ENCODE measurements around the gene CRY2.
"Not testable (repeated sequence)": the region's sequence is repeated elsewhere in the genome, so short reads cannot be mapped to it uniquely, and the experiment has no call there.

Gene CRY2

GRCh38 chr11:45817191-45817590 lies 30.1 kb upstream of the CRY2 start:
- no CpG with 5 or more reads among the region's 7 CpGs for WGBS (ENCODE audit: extremely low coverage, insufficient coverage, insufficient read length)
- Histone ChIP-seq H3K23ac (ENCODE audit: low read length) (no peak overlapping the region), H2AK5ac (ENCODE audit: low read length) (no peak overlapping the region), H2BK120ac (ENCODE audit: insufficient read depth, low read length, poor library complexity) (no peak overlapping the region), H3K14ac (ENCODE audit: low read length) (no peak overlapping the region), H3K18ac (ENCODE audit: low read length) (no peak overlapping the region), H3K79me1 (ENCODE audit: low read length) (no peaks in the 10 kb centered on the region), H3K27me3 (ENCODE audit: insufficient read depth, low read length) (no peaks in the 10 kb centered on the region), H2BK12ac (ENCODE audit: low read length) (no peak overlapping the region), H3K9ac (ENCODE audit: low read length) (no peak overlapping the region), H2AFZ (ENCODE audit: insufficient read depth, low read length, poor library complexity) (no peak overlapping the region), H4K12ac (ENCODE audit: low read depth, low read length) (no peak overlapping the region), H4K8ac (ENCODE audit: low read depth, low read length) (no peak overlapping the region), H3K27ac (ENCODE audit: low read depth, low read length) (no peak overlapping the region), H3K4me2 (ENCODE audit: low read length) (no peak overlapping the region), H3K4me3 (ENCODE audit: low read depth, low read length) (no peak overlapping the region), H3K79me2 (ENCODE audit: control insufficient read depth, insufficient read depth, low read length, poor library complexity) (no peaks in the 10 kb centered on the region), H4K91ac (ENCODE audit: low read depth, low read length) (no peak overlapping the region), H3K4me1 (ENCODE audit: control insufficient read depth in 1 of 2, insufficient read depth in 2 of 2, low read length in 2 of 2) (peaks cover 2 to 4% of the 10 kb centered on the region in 2 experiments), H2BK5ac (ENCODE audit: low read depth, low read length, poor library complexity) (no peak overlapping the region), H3K9me3 (ENCODE audit: insufficient read depth, low read depth, low read length) (no peaks in the 10 kb centered on the region), H3K4ac (ENCODE audit: low read depth, low read length) (no peak overlapping the region), H3K36me3 (ENCODE audit: control insufficient read depth in 1 of 2, insufficient read depth in 2 of 2, low read length in 2 of 2) (peaks cover 0 to 4% of the 10 kb centered on the region in 2 experiments)
- no peak for DNase-seq

GRCh38 chr11:45818961-45819605 lies 28.2 kb upstream of the CRY2 start:
- WGBS (ENCODE audit: extremely low coverage, insufficient coverage, insufficient read length) = no CpG with 5 or more reads among the region's 6 CpGs
- H3K4me1 ChIP-seq (ENCODE audit: control insufficient read depth in 1 of 2, insufficient read depth in 2 of 2, low read length in 2 of 2) = peaks cover 5 to 14% of the 10 kb centered on the region in 2 experiments
- no peak overlapping the region for H4K91ac ChIP-seq (ENCODE audit: low read depth, low read length)
- H3K27me3 ChIP-seq (ENCODE audit: insufficient read depth, low read length) = no peaks in the 10 kb centered on the region
- DNase-seq = no peak
- no peak overlapping the region for H3K4me2 ChIP-seq (ENCODE audit: low read length)
- H4K8ac ChIP-seq (ENCODE audit: low read depth, low read length) = no peak overlapping the region
- no peaks in the 10 kb centered on the region for H3K9me3 ChIP-seq (ENCODE audit: insufficient read depth, low read depth, low read length)
- no peak overlapping the region for H4K12ac ChIP-seq (ENCODE audit: low read depth, low read length)
- peaks cover 3% of the 10 kb centered on the region for H3K79me2 ChIP-seq (ENCODE audit: control insufficient read depth, insufficient read depth, low read length, poor library complexity)
- H2AK5ac ChIP-seq (ENCODE audit: low read length) = no peak overlapping the region
- no peak overlapping the region for H2BK12ac ChIP-seq (ENCODE audit: low read length)
- H3K4ac ChIP-seq (ENCODE audit: low read depth, low read length) = no peak overlapping the region
- no peak overlapping the region for H3K4me3 ChIP-seq (ENCODE audit: low read depth, low read length)
- H3K9ac ChIP-seq (ENCODE audit: low read length) = no peak overlapping the region
- H2BK5ac ChIP-seq (ENCODE audit: low read depth, low read length, poor library complexity) = no peak overlapping the region
- H3K79me1 ChIP-seq (ENCODE audit: low read length) = peaks cover 7% of the 10 kb centered on the region
- no peak overlapping the region for H3K14ac ChIP-seq (ENCODE audit: low read length)
- no peak overlapping the region for H3K23ac ChIP-seq (ENCODE audit: low read length)
- no peak overlapping the region for H3K18ac ChIP-seq (ENCODE audit: low read length)
- no peaks in the 10 kb centered on the region for H3K36me3 ChIP-seq (ENCODE audit: control insufficient read depth in 1 of 2, insufficient read depth in 2 of 2, low read length in 2 of 2)
- H2BK120ac ChIP-seq (ENCODE audit: insufficient read depth, low read length, poor library complexity) = no peak overlapping the region
- H3K27ac ChIP-seq (ENCODE audit: low read depth, low read length) = no peak overlapping the region
- no peak overlapping the region for H2AFZ ChIP-seq (ENCODE audit: insufficient read depth, low read length, poor library complexity)

GRCh38 chr11:45820211-45820857 lies 26.9 kb upstream of the CRY2 start:
- no CpG with 5 or more reads among the region's 5 CpGs for WGBS (ENCODE audit: extremely low coverage, insufficient coverage, insufficient read length)
- Histone ChIP-seq H3K27ac (ENCODE audit: low read depth, low read length) (no peak overlapping the region), H3K4me1 (ENCODE audit: control insufficient read depth in 1 of 2, insufficient read depth in 2 of 2, low read length in 2 of 2) (peaks cover 8 to 15% of the 10 kb centered on the region in 2 experiments), H3K9ac (ENCODE audit: low read length) (no peak overlapping the region), H3K14ac (ENCODE audit: low read length) (no peak overlapping the region), H3K79me2 (ENCODE audit: control insufficient read depth, insufficient read depth, low read length, poor library complexity) (peaks cover 3% of the 10 kb centered on the region), H2AFZ (ENCODE audit: insufficient read depth, low read length, poor library complexity) (no peak overlapping the region), H4K91ac (ENCODE audit: low read depth, low read length) (no peak overlapping the region), H3K4ac (ENCODE audit: low read depth, low read length) (no peak overlapping the region), H3K36me3 (ENCODE audit: control insufficient read depth in 1 of 2, insufficient read depth in 2 of 2, low read length in 2 of 2) (no peaks in the 10 kb centered on the region), H3K4me2 (ENCODE audit: low read length) (no peak overlapping the region), H2BK120ac (ENCODE audit: insufficient read depth, low read length, poor library complexity) (no peak overlapping the region), H3K9me3 (ENCODE audit: insufficient read depth, low read depth, low read length) (no peaks in the 10 kb centered on the region), H3K18ac (ENCODE audit: low read length) (no peak overlapping the region), H3K4me3 (ENCODE audit: low read depth, low read length) (no peak overlapping the region), H3K27me3 (ENCODE audit: insufficient read depth, low read length) (no peaks in the 10 kb centered on the region), H3K79me1 (ENCODE audit: low read length) (peaks cover 12% of the 10 kb centered on the region), H4K12ac (ENCODE audit: low read depth, low read length) (no peak overlapping the region), H2BK12ac (ENCODE audit: low read length) (no peak overlapping the region), H2BK5ac (ENCODE audit: low read depth, low read length, poor library complexity) (no peak overlapping the region), H2AK5ac (ENCODE audit: low read length) (no peak overlapping the region), H3K23ac (ENCODE audit: low read length) (no peak overlapping the region), H4K8ac (ENCODE audit: low read depth, low read length) (no peak overlapping the region)
- DNase-seq = peak in 1 of 2 donors; percentile 26

- H2AK5ac ChIP-seq (ENCODE audit: low read length); H2BK12ac ChIP-seq (ENCODE audit: low read length); DNase-seq; H3K4me3 ChIP-seq (ENCODE audit: low read depth, low read length); H3K18ac ChIP-seq (ENCODE audit: low read length); H2BK5ac ChIP-seq (ENCODE audit: low read depth, low read length, poor library complexity); H3K4me2 ChIP-seq (ENCODE audit: low read length); H3K4ac ChIP-seq (ENCODE audit: low read depth, low read length); H2AFZ ChIP-seq (ENCODE audit: insufficient read depth, low read length, poor library complexity); H4K12ac ChIP-seq (ENCODE audit: low read depth, low read length); H3K27me3 ChIP-seq (ENCODE audit: insufficient read depth, low read length); H3K79me2 ChIP-seq (ENCODE audit: control insufficient read depth, insufficient read depth, low read length, poor library complexity); H3K9ac ChIP-seq (ENCODE audit: low read length); H3K14ac ChIP-seq (ENCODE audit: low read length); H4K91ac ChIP-seq (ENCODE audit: low read depth, low read length); H3K23ac ChIP-seq (ENCODE audit: low read length); H3K36me3 ChIP-seq (ENCODE audit: control insufficient read depth in 1 of 2, insufficient read depth in 2 of 2, low read length in 2 of 2); H2BK120ac ChIP-seq (ENCODE audit: insufficient read depth, low read length, poor library complexity); H3K27ac ChIP-seq (ENCODE audit: low read depth, low read length); H4K8ac ChIP-seq (ENCODE audit: low read depth, low read length); H3K9me3 ChIP-seq (ENCODE audit: insufficient read depth, low read depth, low read length): not testable (repeated sequence)
- WGBS (ENCODE audit: extremely low coverage, insufficient coverage, insufficient read length) = no CpG with 5 or more reads among the region's 7 CpGs
- peaks cover 8 to 15% of the 10 kb centered on the region in 2 experiments for H3K4me1 ChIP-seq (ENCODE audit: control insufficient read depth in 1 of 2, insufficient read depth in 2 of 2, low read length in 2 of 2)
- peaks cover 12% of the 10 kb centered on the region for H3K79me1 ChIP-seq (ENCODE audit: low read length)
Observed at GRCh38 chr11:45826492-45826891, 20.8 kb upstream of the CRY2 start.
